Stimulated activated CD8-positive, alpha-beta memory T cell treated with anti-CD3 and anti-CD28 coated beads, Interleukin-12 subunit alpha, Interleukin-12 subunit beta, amount 100 ng/mL, for 1 hour (primary cell): Measurements from ENCODE around the gene DNLZ.
"Not testable (repeated sequence)": the region's sequence is repeated elsewhere in the genome, so short reads cannot be mapped to it uniquely, and the experiment has no call there.

Experiments
- DNase-seq: peaks from one replicate; pipeline ENCODE4 v3.0.0-alpha.2; 2020; ENCODE audit warnings: low read depth

DNLZ gene

GRCh38 chr9:136363106-136363948 is at the start of gene DNLZ:
TSS of gene DNLZ (minus strand) at chr9:136363744. CDS start at chr9:136363714, 30 bp downstream.
- DNase-seq: peak; percentile 90

GRCh38 chr9:136412962-136413361 is 49.4 kb upstream of the DNLZ start:
- no peak for DNase-seq

- DNase-seq: no peak
Observed at GRCh38 chr9:136411378-136411777, 47.8 kb upstream of the DNLZ start.

GRCh38 chr9:136410500-136411287 is 47.1 kb upstream of the DNLZ start, which contains the start of the genes ENTR1 and PMPCA:
TSS of gene ENTR1 (minus strand) at chr9:136410614. CDS start at chr9:136410397, 217 bp downstream.
TSS of gene PMPCA (plus strand) at chr9:136410658. CDS start at chr9:136410669, 11 bp downstream.
- DNase-seq: peak; percentile 94

- no peak for DNase-seq
Observed at GRCh38 chr9:136409557-136410455, 46.3 kb upstream of the DNLZ start.

- DNase-seq: no peak
Observed at GRCh38 chr9:136407911-136408310, 44.4 kb upstream of the DNLZ start.

GRCh38 chr9:136407061-136407460 is 43.5 kb upstream of the DNLZ start:
- DNase-seq: not testable (repeated sequence)

- not testable (repeated sequence) for DNase-seq
Observed at GRCh38 chr9:136405904-136406303, 42.4 kb upstream of the DNLZ start.

GRCh38 chr9:136405481-136405880 is 41.9 kb upstream of the DNLZ start:
- no peak for DNase-seq

GRCh38 chr9:136404801-136405136 is 41.2 kb upstream of the DNLZ start:
- DNase-seq: no peak

- peak; percentile 15 for DNase-seq
Observed at GRCh38 chr9:136403915-136404800, 40.6 kb upstream of the DNLZ start.

GRCh38 chr9:136403538-136403914 is 40.0 kb upstream of the DNLZ start:
- peak; percentile 47 for DNase-seq

GRCh38 chr9:136402067-136402466 is 38.5 kb upstream of the DNLZ start:
- DNase-seq: no peak

- DNase-seq: no peak
Observed at GRCh38 chr9:136401173-136401922, 37.8 kb upstream of the DNLZ start.

- DNase-seq: peak; percentile 70
Observed at GRCh38 chr9:136400038-136400834, 36.7 kb upstream of the DNLZ start, which contains the start of gene SNAPC4. TSS of gene SNAPC4 (minus strand) at chr9:136400170. CDS start at chr9:136398428, 1,742 bp downstream.

- DNase-seq: no peak
Observed at GRCh38 chr9:136399176-136400037, 35.9 kb upstream of the DNLZ start.

GRCh38 chr9:136398286-136398685 is 34.7 kb upstream of the DNLZ start:
- no peak for DNase-seq

- DNase-seq: no peak
Observed at GRCh38 chr9:136397643-136398042, 34.1 kb upstream of the DNLZ start.
